Erythroblast (primary cell): Measurements from ENCODE around the gene ENTPD8.

ENCODE experiments used
- GATA1 ChIP-seq: IDR thresholded peaks from 2 replicates; pipeline ENCODE4 v1.6.1; 2011; ENCODE audit warnings: low read depth, mild to moderate bottlenecking, control low read depth, low read length, moderate library complexity
- POLR2A ChIP-seq: IDR thresholded peaks from 2 replicates; pipeline ENCODE4 v1.6.1; 2011; ENCODE audit warnings: mild to moderate bottlenecking, low read length

- TF ChIP-seq POLR2A (no peak), GATA1 (no peak)
Measured at GRCh38 chr9:137437691-137438590, 3.2 kb downstream of the ENTPD8 start.
